ENCODE results near the gene ZNF609.

DNA sequence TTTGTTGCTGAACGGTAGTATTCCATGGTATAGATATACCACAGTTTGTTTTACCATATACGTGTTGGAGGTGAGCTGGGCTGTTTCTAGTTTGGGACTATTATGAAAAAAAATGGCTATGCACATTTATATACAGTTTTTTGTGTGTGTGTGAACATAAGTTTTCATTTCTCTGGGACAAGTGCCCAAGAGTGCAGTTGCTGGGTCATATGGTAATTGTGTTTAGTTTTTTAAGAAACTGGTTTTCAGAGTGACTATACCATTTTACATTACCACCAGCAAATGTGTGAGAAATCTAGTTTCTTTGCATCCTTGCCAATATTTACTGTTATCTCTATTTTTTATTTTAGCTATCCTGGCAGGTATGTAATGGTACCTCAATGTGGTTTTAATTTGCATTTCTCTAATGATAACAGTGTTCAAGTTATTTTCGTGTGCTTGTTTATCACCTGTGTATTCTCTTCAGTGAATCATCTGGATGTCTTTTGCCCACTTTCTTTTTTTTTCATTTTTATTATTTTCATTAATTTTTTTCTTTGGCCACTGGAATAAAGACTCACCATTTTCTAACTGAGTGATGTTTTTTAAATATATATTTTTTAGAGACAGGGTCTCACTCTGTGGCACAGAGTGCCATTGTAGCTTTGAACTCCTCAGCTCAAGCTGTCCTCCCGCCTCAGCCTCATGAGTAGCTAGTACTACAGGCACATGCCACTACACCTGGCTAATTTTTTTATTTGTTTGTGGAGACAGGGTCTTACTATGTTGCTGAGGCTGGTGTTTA lies 75.3 kb downstream of the ZNF609 start:
- TF ChIP-seq EP300 (IDR thresholded peaks at IDR 0.05) (no peak), CTCF (IDR thresholded peaks at IDR 0.05) (no peak), POLR2A (IDR thresholded peaks at IDR 0.05) (no peak)

All from gastroesophageal sphincter (tissue), 3 donors.